Left lung (tissue), 14 donors: ENCODE measurements around the gene FRMD4A. TPM values are rescaled to one million over a fixed set of nuclear protein-coding genes. Genes with fewer than 3 reads are reported as not detected.

ENCODE experiments used
- ATAC-seq: fragments of 200-7000 bp; cut with Tn5 transposase; one replicate; pipeline ENCODE4 v1.9.1; 2020; ENCODE audit warnings: moderate library complexity
- DNase-seq, 4 donors: peaks; one replicate each; pipeline ENCODE4 v3.0.0-alpha.2; 2013 to 2020
- H3K27ac ChIP-seq, 2 donors: fragments of 200-600 bp; sonication (generic) in 1 of 2; one replicate each; pipeline versions ENCODE4 v1.5.0 to v1.8.0; 2020 to 2021
- H3K27me3 ChIP-seq, 2 donors: fragments of 200-600 bp; sonication (generic) in 1 of 2; one replicate each; pipeline versions ENCODE4 v1.5.0 to v1.8.0; 2020 to 2021
- H3K36me3 ChIP-seq, 2 donors: fragments of 200-600 bp; sonication (generic) in 1 of 2; one replicate each; pipeline versions ENCODE4 v1.5.0 to v1.8.0; 2020 to 2021
- H3K4me1 ChIP-seq, 2 donors: fragments of 200-600 bp; one replicate each; pipeline ENCODE4 v1.8.0; 2021
- H3K4me3 ChIP-seq, 2 donors: fragments of 200-600 bp; sonication (generic) in 1 of 2; one replicate each; pipeline versions ENCODE4 v1.5.0 to v1.8.0; 2020 to 2021; ENCODE audit warnings: mild to moderate bottlenecking in 1 of 2
- H3K9me3 ChIP-seq, 2 donors: fragments of 200-600 bp; sonication (generic) in 1 of 2; one replicate each; pipeline versions ENCODE4 v1.5.0 to v1.8.0; 2020 to 2021
- CTCF ChIP-seq, 2 donors: fragments of 200-600 bp; sonication (generic) in 1 of 2; IDR thresholded peaks; one replicate each; pipeline versions ENCODE4 v1.5.0 to v1.8.0; 2021; ENCODE audit warnings: antibody characterized with exemption in 2 of 2
- intact Hi-C, 2 donors: fragments of 100-400 bp; cut with DNase I; formaldehyde crosslinking; loops; one replicate each; pipeline versions ENCODE4 v1.11.2 to v1.14.2; 2022
- long read RNA-seq, 12 donors: library from polyadenylated mRNA in 2 of 12; unstranded in 2 of 12; transcript quantifications; one replicate each; pipeline ENCODE4 v2.0.0 and lab custom pipeline, GENCODE V29; 2019 to 2026
- polyA plus RNA-seq, 6 donors: library from polyadenylated mRNA; unstranded; fragments of 120-200 nt; gene quantifications; one replicate each; pipeline ENCODE4 v1.2.1, GENCODE V29; 2013; ENCODE audit not compliant: insufficient read length in 6 of 6
- total RNA-seq, 2 donors: library from RNA; stranded (reverse); fragmentation: NEBNext Ultra II Directional; extraction: Animal tissue kit (Norgen Biotek cat#: 25700); gene quantifications; one replicate each; pipeline ENCODE4 v1.2.1, GENCODE V29; 2021
- donor health status: DM: no; HTN: yes; CAD: no.
- donor health status: DM: no; HTN: no; CAD: no.

The FRMD4A gene
- 10 to 100 TPM; 33.9 to 34.5 TPM for total RNA-seq
- polyA plus RNA-seq = 10 to 100 TPM; 53.1 to 62.8 (median 61.0) TPM
- long read RNA-seq, donor 1, transcript FRMD4A-209 (3 exons, 1,287 nt) = major isoform, 6 of 26 reads
- long read RNA-seq, donor 1, partial matches to known transcripts = 15 of 26 reads
- long read RNA-seq, donor 1, other reads (novel, unspliced or antisense) = 0 of 26 reads
- long read RNA-seq, donor 2, transcript FRMD4A-205 (2 exons, 875 nt) = major isoform, 6 of 13 reads
- long read RNA-seq, donor 2, transcript FRMD4A-209 (3 exons, 1,287 nt) = major isoform, 6 of 13 reads
- long read RNA-seq, donor 2, partial matches to known transcripts = 0 of 13 reads
- long read RNA-seq, donor 2, other reads (novel, unspliced or antisense) = 0 of 13 reads
- long read RNA-seq, donor 3, partial matches to known transcripts = 0 of 2 reads
- long read RNA-seq, donor 3, other reads (novel, unspliced or antisense) = 0 of 2 reads
- long read RNA-seq, donor 4, partial matches to known transcripts = 0 of 2 reads
- long read RNA-seq, donor 4, other reads (novel, unspliced or antisense) = 0 of 2 reads
- long read RNA-seq, donor 5, transcript FRMD4A-209 (3 exons, 1,287 nt) = major isoform, 10 of 14 reads
- long read RNA-seq, donor 5, partial matches to known transcripts = 0 of 14 reads
- long read RNA-seq, donor 5, other reads (novel, unspliced or antisense) = 0 of 14 reads
- long read RNA-seq, donor 6, partial matches to known transcripts = 0 of 3 reads
- long read RNA-seq, donor 6, other reads (novel, unspliced or antisense) = 0 of 3 reads
- long read RNA-seq, donor 7, partial matches to known transcripts = 0 of 2 reads
- long read RNA-seq, donor 7, other reads (novel, unspliced or antisense) = 0 of 2 reads
- long read RNA-seq, donor 8, partial matches to known transcripts = 0 of 5 reads
- long read RNA-seq, donor 8, other reads (novel, unspliced or antisense) = 0 of 5 reads
- long read RNA-seq, donor 9 = 0 reads
- long read RNA-seq, donor 10, partial matches to known transcripts = 6 of 9 reads
- long read RNA-seq, donor 10, other reads (novel, unspliced or antisense) = 3 of 9 reads
- long read RNA-seq, donor 11, partial matches to known transcripts = 0 of 2 reads
- long read RNA-seq, donor 11, other reads (novel, unspliced or antisense) = 0 of 2 reads
- long read RNA-seq, donor 12, partial matches to known transcripts = 0 of 2 reads
- long read RNA-seq, donor 12, other reads (novel, unspliced or antisense) = 0 of 2 reads

GRCh38 chr10:14330388-14331061 lies at the start of gene FRMD4A:
Gene FRMD4A (minus strand): TSS chr10:14330924.
- no peak for DNase-seq
- no peak within 1 kb of the TSS for H3K27ac ChIP-seq
- H3K27me3 ChIP-seq = peaks cover 12 to 68% of the 10 kb centered on the region in 2 donors
- no peaks in the 10 kb centered on the region for H3K9me3 ChIP-seq
- H3K4me1 ChIP-seq = no peaks in the 10 kb centered on the region
- no peaks in the 10 kb centered on the region for H3K36me3 ChIP-seq
- no peak for TF ChIP-seq CTCF (IDR thresholded peaks at IDR 0.05)
- no peak for ATAC-seq
- intact Hi-C loops = no loop called here
- no peak within 1 kb of the TSS for H3K4me3 ChIP-seq

- H3K4me1 ChIP-seq = no peaks in the 10 kb centered on the region
- TF ChIP-seq CTCF (IDR thresholded peaks at IDR 0.05) = no peak
- no peaks in the 10 kb centered on the region for H3K9me3 ChIP-seq
- ATAC-seq (no peak), DNase-seq (no peak)
- no peak overlapping the region for H3K27ac ChIP-seq
- H3K27me3 ChIP-seq = no peaks in the 10 kb centered on the region
- H3K36me3 ChIP-seq = no peaks in the 10 kb centered on the region
- H3K4me3 ChIP-seq = no peak overlapping the region
- intact Hi-C loops = no loop called here
Measured at GRCh38 chr10:14379556-14380280, 49.0 kb upstream of the FRMD4A start.

GRCh38 chr10:14378387-14378960 lies 47.8 kb upstream of the FRMD4A start:
- H3K36me3 ChIP-seq = no peaks in the 10 kb centered on the region
- no peaks in the 10 kb centered on the region for H3K27me3 ChIP-seq
- no peaks in the 10 kb centered on the region for H3K4me1 ChIP-seq
- ATAC-seq (no peak), DNase-seq (no peak)
- H3K9me3 ChIP-seq = no peaks in the 10 kb centered on the region
- no peak overlapping the region for H3K27ac ChIP-seq
- no peak for TF ChIP-seq CTCF (IDR thresholded peaks at IDR 0.05)
- intact Hi-C loops = no loop called here
- H3K4me3 ChIP-seq = no peak overlapping the region

- H3K36me3 ChIP-seq = no peaks in the 10 kb centered on the region
- no peak overlapping the region for H3K4me3 ChIP-seq
- no peaks in the 10 kb centered on the region for H3K4me1 ChIP-seq
- TF ChIP-seq CTCF (IDR thresholded peaks at IDR 0.05) = no peak
- no peak for ATAC-seq
- peaks cover 0 to 4% of the 10 kb centered on the region in 2 donors for H3K27me3 ChIP-seq
- no peak overlapping the region for H3K27ac ChIP-seq
- intact Hi-C loops = no loop called here
- no peaks in the 10 kb centered on the region for H3K9me3 ChIP-seq
- no peak for DNase-seq
Measured at GRCh38 chr10:14377591-14378175, 47.0 kb upstream of the FRMD4A start.
